Endometrium (tissue), 2 donors: ENCODE measurements around the gene CENPP.

ENCODE experiments used
- FAIRE-seq: peaks from 2 replicates; lab custom pipeline; 2012; peaks lifted over from hg19 to GRCh38; lab: Jason Lieb, UNC
- donor health status: control.
- donor health status: control.

Gene CENPP

DNA sequence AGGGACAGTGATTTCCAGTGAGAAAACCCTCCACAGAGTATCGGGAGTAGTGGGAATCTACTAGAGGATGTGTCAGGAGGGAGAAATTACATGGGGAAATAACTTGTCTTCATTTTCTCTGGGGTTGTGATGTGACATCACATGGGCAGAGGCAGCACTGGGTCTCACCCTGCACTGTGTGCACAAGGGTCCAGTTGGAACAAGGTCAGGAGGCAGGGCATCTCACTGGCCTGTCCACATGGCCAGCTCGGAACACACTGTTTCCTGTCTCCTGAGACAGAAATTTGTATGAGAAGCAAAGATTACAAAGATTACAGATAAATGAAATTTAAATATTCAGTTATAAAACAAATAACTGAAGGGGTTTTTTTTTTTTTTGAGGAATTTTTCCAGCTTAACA is 272.6 kb downstream of the CENPP start:
- no peak for FAIRE-seq

GRCh38 chr9:92599938-92600461 is 274.2 kb downstream of the CENPP start:
- no peak for FAIRE-seq

- FAIRE-seq: no peak
These were observed 274.9 kb downstream of the CENPP start for GRCh38 chr9:92600462-92601261.

DNA sequence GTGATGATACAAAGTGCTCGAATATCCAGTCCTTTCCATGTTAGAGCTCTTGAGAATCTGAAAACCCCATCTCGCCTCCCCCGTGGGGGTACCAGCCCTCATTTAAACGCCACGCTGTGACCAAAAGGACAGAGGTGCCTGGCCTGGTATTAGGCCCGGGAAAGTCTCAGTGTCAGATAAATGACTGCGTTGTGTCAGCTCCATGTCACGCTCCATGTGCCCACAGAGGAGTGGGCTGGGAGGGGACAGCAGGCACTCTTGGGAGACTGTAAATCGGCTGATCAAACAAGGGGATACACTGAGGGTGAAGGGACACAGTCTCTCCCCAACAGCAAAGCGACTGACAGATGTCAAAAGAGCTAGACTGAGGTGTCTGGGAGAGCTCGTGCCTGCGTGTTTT is 275.7 kb downstream of the CENPP start:
- FAIRE-seq: no peak

DNA sequence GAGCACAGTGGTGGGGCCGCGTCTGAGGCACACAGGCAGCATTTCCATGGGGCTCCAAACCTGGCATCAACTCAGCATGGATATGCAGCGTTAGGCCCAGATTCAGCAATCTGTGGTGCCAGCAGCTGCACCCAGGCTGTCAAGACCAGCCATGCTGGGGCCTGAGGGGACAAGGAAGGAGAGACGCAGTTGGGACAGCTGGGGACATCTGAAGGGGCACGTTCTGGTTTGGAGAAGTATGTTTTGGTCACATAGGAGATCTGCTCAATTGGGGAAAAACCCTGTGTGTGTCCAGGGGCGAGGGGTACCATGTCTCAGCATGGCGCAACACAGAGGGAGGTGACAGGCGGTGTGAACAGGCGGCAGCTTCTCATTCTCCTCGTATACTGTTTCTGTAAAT is 276.7 kb downstream of the CENPP start:
- FAIRE-seq: no peak

DNA sequence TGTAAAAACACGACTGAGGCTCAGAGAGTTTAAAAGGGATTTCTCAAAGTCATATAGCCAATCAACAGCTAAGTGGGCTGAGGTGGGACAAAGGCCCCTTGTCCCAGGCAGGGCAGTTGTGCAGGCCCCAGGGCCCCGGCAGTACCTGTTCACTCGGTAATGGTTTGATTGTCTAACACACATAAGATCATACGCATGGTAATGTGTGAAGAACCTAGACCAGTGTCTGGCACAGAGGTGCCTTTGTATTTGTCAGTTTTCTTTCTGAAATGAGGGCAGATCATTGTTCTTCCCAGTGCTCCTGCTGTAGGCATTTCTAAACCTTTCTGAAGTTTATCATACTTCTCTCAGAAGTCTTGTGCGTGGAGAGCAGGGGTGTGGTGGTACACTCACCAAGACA is 277.3 kb downstream of the CENPP start:
- FAIRE-seq: no peak

DNA sequence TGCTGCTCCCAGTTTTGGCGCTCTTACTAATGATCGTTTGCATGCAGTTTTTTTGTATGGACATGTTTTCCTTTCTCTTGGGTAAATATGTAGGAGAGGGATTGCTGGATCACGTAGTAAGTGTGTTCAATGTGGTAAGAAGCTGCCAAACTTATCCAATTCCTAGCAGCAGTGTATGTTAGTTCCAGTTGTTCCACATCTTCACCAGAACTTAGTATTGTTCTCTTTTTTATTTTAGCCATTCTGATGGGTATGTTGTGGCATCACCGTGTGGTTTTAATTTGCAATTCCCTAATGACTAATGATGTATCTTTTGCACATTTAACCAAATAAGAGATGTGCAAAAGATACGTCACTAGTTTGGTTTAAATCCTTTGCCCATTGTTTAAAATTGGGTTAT is 278.2 kb downstream of the CENPP start:
- no peak for FAIRE-seq

- no peak for FAIRE-seq
These were observed 279.5 kb downstream of the CENPP start for GRCh38 chr9:92605224-92605623.

DNA sequence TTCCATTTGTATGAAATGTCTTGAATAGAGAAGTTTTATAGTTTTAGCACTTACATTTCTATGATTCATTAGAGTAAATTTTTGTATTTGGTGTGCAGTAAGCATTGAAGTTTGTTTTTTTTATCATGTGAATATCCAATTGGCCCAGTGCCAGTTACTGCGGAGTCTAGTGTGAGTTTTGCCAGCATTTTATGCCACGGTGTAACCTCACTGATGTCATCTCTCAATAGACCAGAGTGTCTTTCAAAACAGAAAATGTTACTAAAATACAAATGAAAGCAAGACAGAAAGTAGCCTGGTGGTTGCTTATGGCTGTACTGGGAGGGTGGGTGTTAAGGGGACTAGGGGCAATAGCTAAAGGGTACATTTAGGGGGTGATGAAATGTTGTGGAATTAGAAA is 281.3 kb downstream of the CENPP start:
- FAIRE-seq: peak; percentile 35

DNA sequence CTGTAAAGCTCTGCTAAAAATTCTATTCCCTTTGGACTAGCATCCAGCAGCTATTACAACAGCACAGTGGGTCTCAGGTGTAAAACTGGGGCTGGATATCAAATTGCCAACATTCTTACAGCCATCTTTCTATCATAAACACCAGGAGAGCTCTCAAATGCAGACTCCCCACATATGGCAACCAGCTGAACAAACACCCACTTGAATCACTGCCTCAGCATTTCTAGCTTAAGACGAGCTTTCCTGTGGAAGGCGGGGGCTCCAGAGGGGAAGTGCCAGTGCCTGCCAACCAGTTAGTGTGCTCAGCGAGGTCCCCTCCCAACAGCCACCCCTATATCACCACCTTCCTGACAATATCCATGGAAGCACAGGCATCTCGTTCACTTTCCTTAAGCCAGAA is 282.0 kb downstream of the CENPP start:
- FAIRE-seq: no peak

- no peak for FAIRE-seq
These were observed 282.6 kb downstream of the CENPP start for GRCh38 chr9:92608241-92608908.

GRCh38 chr9:92608909-92609445 is 283.2 kb downstream of the CENPP start:
- no peak for FAIRE-seq

DNA sequence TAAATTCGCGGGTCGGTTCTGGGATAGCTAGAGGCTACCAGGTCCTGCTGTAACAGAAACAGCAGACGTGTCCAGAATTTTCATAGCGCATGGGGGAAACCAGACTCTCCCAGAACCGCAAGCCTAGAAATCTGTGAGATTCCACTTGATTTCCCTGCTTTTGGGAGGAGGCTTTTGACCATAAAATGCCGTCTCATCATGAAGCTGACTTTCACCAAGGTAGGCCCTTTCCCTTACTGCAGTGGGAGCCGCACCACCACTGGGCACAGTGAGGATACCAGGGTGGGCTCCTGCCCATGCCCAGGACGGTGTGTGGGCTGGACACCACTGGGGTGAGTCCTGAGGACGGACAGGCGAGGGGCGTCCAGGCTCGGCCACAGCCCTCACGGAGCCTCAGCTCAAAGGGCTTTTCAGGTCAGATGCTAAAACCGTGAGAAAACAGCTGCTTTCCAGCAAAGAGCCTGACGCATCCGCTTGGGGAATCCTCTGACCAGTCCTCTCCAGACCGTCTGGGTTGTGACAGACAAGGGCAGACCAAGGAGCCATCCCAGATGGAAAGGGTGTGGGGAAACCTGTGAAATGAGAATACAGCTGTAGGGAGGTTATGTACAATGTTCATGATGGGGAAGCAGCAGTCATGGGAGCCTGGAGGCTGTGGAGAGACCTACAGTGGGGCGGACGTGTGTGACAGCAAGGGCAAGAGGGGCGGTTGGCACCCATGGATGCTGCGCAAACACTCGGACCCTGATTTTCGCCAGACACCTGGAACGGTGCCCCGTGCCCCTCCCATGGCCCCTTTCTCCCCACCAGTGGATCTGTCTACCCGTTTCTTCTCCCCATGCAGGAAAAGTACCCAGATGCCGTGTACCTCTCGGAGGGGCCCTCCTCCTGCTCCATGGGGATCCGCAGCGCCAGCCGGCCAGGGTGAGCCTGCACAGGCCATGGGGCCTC is 285.0 kb downstream of the CENPP start:
- FAIRE-seq: no peak

DNA sequence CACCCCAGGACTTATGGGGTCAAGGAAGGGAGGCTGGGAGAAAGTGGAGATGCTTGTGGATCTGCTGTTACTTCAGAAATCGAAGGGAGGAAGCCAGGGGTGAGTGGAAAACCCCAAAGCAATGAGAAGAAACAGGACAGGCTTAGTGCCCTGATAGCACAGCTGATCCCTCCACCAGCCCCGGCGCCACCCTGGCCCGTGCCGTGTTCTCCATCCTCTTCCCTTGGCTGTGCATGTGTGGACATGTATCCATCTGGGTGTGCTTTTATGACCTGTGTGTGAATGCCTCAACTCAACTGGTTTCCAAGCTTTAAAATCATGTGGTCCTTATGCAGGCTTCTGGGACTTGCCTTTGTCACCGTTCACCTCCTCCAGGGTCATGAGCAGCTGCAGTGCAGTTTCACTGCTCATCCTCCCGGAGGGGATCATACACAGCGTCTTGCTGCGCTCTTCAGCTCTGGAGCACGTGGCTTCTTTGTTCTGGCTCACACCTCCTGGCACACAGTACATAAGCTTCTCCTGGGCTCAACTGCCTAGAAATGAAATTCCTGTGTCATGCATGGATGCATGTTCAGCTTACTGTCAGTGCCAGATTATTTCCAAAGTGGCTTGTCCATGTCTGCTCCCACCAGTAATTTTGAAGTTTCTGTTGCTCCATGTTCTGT is 286.0 kb downstream of the CENPP start:
- FAIRE-seq: no peak

- FAIRE-seq: no peak
These were observed 286.5 kb downstream of the CENPP start for GRCh38 chr9:92612292-92612691.

DNA sequence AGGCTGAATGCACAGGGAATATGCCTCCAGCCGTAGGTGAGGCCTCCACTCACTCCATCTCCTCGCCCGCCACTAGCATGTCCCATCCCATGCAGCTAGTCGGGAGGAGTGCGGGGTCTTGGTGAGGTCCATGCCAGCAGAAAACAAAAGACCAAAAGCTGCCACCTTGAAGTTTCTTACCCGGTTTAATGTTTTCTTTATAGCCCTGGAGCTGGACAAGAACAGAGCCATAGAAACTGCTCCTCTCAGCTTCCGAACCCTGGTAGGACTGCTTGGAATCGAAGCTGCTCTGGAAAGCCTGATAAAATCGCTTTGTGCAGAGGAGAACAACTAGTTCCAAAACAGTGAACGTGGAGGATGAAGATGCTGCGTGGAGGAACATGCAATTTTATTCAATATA is 287.1 kb downstream of the CENPP start:
- no peak for FAIRE-seq

DNA sequence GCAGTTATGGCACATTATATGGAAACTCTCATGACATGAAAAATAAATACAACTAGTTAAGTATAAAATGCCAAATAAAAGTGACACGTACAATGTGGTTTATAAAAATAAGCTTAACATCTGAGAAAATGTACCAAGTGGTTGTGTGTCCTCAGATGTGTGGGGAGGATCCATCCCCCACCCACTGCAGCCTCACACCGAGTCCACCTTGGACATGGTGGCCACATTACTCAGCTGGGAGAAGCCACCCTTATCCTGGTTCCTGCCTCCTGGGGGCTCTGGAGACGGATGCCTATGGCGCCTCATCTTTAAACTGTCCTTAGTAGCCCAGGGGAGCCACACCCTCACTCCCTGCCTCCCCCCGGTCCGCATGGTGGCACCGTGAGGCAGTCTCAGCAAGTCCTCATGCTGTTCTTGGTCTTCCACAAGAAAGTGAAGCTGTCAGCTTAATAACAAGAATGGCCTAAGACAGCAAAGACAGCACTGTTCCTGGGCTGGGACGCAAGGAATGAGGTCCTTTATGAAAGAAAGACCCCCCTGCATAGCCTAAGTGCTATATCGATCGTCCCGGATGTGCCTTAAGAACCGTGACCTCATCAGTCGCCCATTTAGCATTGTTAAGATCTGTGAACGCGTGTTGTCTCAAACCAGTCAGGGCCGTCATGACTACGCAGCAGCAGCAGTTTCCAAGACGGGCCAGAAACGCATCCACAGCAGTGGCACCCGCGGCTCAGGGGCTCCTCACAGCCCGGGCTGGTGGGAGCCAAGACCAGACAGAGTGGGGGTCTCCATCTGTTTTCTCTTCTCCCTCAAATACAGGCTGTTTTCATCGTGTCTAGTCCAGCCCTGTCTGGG is 287.7 kb downstream of the CENPP start:
- FAIRE-seq: no peak

- no peak for FAIRE-seq
These were observed 288.4 kb downstream of the CENPP start for GRCh38 chr9:92614123-92614510.

- no peak for FAIRE-seq
These were observed 289.2 kb downstream of the CENPP start for GRCh38 chr9:92614763-92615461.

GRCh38 chr9:92615790-92616189 is 290.0 kb downstream of the CENPP start:
- no peak for FAIRE-seq
